AG04449 (cell line): ENCODE results near the gene NAV2.

Source experiments
- CTCF ChIA-PET: fragments of 350-600 bp; formaldehyde crosslinking; extraction: SDS; loops from one replicate; lab custom pipeline; 2021; ENCODE audit warnings: antibody characterized with exemption; lab: Yijun Ruan, JAX
- POLR2A ChIA-PET: fragments of 400-600, 350-600 bp; formaldehyde crosslinking; extraction: SDS; loops from one replicate; lab custom pipeline; 2020; ENCODE audit warnings: antibody characterized with exemption, inconsistent platforms; lab: Yijun Ruan, JAX
- DNase-seq: peaks from one replicate; pipeline ENCODE4 v3.0.0-alpha.2; 2010; ENCODE audit warnings: low read depth, low spot score
- H3K4me3 ChIP-seq: 2 replicates; pipeline ENCODE4 v1.5.1; 2011; ENCODE audit warnings: low read depth, mild to moderate bottlenecking, control low read depth, low read length
- TF ChIP-seq, protein P1 (sequence below): IDR thresholded peaks from one replicate; pipeline ENCODE4 v1.5.1; 2011; ENCODE audit warnings: mild to moderate bottlenecking, moderate library complexity, low read length, control low read depth, inconsistent platforms; ENCODE audit not compliant: insufficient read depth; ENCODE audit errors: missing control alignments

NAV2 gene

DNA sequence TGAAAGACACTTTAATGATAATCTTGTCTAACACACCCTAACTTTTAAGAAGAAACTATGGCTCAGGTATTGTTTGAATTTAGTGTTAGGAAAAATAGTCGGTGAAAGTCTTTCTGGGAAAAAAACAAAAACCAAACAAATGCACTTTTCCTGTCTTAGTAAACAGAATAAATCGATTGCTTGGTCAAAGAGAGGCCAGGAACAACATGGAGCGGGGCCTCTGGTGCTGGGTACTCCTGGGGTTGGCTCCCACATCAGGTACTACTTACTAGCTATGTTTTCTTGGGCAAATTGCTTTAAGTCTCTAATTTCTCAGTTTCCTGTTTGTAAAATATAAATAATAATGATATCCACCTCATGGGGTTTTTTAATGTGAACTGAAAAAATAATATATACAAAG, 46.8 kb downstream of the NAV2 start:
- DNase-seq, result no peak
- TF ChIP-seq, protein P1, sequence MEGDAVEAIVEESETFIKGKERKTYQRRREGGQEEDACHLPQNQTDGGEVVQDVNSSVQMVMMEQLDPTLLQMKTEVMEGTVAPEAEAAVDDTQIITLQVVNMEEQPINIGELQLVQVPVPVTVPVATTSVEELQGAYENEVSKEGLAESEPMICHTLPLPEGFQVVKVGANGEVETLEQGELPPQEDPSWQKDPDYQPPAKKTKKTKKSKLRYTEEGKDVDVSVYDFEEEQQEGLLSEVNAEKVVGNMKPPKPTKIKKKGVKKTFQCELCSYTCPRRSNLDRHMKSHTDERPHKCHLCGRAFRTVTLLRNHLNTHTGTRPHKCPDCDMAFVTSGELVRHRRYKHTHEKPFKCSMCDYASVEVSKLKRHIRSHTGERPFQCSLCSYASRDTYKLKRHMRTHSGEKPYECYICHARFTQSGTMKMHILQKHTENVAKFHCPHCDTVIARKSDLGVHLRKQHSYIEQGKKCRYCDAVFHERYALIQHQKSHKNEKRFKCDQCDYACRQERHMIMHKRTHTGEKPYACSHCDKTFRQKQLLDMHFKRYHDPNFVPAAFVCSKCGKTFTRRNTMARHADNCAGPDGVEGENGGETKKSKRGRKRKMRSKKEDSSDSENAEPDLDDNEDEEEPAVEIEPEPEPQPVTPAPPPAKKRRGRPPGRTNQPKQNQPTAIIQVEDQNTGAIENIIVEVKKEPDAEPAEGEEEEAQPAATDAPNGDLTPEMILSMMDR, result no peak
- ChIA-PET CTCF (interaction anchor here (0.9 to 3.5 kb wide), 6 partner anchors 16 to 682 kb away, joined by 3 to 11 read pairs (median 4); no protein-coding TSS in a partner anchor), POLR2A (no interaction called here)
- no peak overlapping the region for H3K4me3 ChIP-seq

DNA sequence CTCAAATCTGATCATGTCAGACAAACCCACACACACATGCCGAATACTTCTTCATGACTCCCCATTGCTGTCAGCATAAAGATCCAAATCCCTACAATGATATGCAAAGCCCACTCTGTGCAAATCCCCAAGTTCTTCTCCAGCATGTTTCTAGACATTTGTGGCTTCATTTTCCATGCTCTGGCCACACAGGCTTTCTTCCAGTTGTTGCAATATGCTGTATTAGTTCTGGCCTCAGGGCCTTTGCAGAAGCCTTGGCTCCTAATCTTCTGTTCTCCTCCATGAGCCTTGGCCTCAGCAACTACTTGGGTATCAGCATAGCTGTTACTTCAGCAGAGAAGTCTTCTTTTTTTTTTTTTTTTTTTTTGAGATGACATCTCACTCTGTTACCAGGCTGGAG, 49.6 kb downstream of the NAV2 start:
- POLR2A ChIA-PET, result no interaction called here
- no peak for DNase-seq
- TF ChIP-seq, protein P1, result no peak
- CTCF ChIA-PET, result interaction anchor here (0.8 kb wide), 1 partner anchor 436 kb away, joined by 3 read pairs; no protein-coding TSS in a partner anchor
- H3K4me3 ChIP-seq, result no peak overlapping the region

DNA sequence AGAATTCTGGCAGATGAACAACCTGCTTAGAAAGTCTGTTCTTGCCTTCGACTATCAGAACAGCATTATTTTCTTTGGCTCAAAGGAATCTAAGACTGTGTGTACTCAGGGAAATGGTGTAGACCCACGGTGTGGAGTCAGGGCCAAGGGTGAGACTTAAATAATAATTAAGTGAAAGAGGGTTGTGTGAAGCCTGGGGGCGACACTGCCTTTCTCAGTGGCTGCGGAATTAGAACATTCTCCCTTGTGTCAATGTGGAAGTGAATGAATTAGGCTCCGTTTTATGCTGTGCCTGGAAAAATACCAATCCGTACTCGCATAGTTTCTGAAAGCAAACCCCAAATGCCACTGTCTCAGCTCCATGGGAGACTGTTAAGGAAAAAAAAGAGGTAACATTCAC, 50.7 kb downstream of the NAV2 start:
- no peak overlapping the region for H3K4me3 ChIP-seq
- POLR2A ChIA-PET, result no interaction called here
- DNase-seq, result no peak
- TF ChIP-seq, protein P1, result no peak
- CTCF ChIA-PET, result interaction anchor here (1.0 kb wide), 1 partner anchor 12 kb away, joined by 3 read pairs; no protein-coding TSS in a partner anchor

DNA sequence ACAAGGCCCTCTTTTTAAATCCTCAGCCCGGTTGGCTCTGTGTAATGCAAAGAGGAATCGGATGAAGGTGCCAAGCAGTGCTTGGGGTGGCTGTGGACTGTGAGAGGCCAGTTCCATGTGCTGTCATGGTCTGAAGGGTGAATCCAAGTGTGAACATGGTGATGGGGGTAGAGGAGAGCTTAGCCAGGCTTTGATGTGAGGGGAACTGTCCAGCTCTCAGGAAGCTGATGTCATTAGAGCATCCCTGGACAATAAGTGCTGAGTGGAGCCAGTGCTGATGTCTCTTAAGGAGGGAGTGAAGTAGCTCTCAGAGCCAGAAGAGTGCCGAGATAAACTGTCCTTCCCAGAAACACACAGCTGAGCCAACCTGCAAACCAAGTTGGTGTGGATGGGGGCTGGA, 53.6 kb downstream of the NAV2 start:
- POLR2A ChIA-PET, result no interaction called here
- CTCF ChIA-PET, result interaction anchor here (0.8 to 2.0 kb wide), 8 partner anchors 9 to 209 kb away, joined by 3 to 8 read pairs (median 4); no protein-coding TSS in a partner anchor
- H3K4me3 ChIP-seq, result no peak overlapping the region
- TF ChIP-seq, protein P1, result no peak
- no peak for DNase-seq

DNA sequence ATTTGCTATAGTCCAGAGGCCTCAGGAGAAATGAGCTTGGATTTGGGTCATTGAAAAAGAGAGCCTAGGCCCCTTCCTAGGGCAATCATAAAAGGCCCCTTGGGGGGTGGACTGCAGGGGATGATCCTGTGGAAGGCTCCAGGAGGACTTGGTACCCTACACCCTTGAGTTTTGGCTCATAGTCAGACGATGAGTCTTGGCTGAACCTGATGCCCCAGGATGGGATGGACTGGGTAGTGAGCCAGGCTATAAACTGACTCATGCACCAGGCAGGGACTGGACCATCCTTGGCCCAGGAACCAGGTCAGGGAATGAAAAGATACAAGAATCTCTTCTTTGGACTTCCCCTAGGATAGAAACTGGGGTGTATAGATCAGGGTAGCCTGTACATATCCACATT, 54.2 kb downstream of the NAV2 start:
- TF ChIP-seq, protein P1, result no peak
- ChIA-PET CTCF (interaction anchor here (0.8 to 2.0 kb wide), 7 partner anchors 8 to 203 kb away, joined by 3 to 8 read pairs (median 4); no protein-coding TSS in a partner anchor), POLR2A (no interaction called here)
- no peak overlapping the region for H3K4me3 ChIP-seq
- no peak for DNase-seq

DNA sequence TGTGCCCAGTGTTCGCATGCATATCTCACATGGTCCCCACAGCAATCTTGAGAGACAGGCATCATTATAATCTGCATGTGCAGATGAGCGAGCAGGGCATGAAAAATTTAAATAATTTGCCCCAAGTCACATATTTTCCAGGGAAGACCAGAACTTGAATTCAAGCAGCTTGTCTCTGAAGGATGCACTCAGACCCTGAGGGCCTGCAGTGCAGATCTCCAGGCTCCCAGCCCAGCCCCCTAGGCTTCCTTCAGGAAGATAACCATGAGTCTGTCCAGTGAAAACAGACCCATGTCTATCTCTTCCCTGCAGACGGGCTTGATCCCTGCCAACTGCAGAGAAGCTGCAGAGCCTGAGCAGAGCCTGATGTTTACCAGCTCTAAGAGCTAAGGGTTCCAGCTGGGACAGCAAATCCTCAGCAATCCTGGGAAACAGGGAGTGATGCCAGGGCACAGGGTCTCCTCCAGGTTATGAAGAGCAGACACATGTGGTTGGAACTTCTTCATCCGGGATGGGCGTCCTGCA, 55.1 kb downstream of the NAV2 start:
- ChIA-PET POLR2A (no interaction called here), CTCF (interaction anchor here (1.3 to 1.8 kb wide), 2 partner anchors 11 to 25 kb away, joined by 3 to 4 read pairs; no protein-coding TSS in a partner anchor)
- TF ChIP-seq, protein P1, result no peak
- DNase-seq, result no peak
- no peak overlapping the region for H3K4me3 ChIP-seq
